ENCODE measurements around the gene MOB3A. TPM values are rescaled to one million over a fixed set of nuclear protein-coding genes. Genes with fewer than 3 reads are reported as not detected.

The MOB3A gene
- total RNA-seq, 1 donor, result 36.7 TPM

GRCh38 chr19:2084993-2085720 is 11.0 kb downstream of the MOB3A start:
- DNase-seq (ENCODE audit: low read depth), result peak; percentile 43
- no peak for TF ChIP-seq CTCF (IDR thresholded peaks at IDR 0.05; ENCODE audit: insufficient read depth, low read depth, low read length)
- H3K4me3 ChIP-seq (ENCODE audit: low read depth, low read length), result no peak overlapping the region

GRCh38 chr19:2083174-2083854 is 12.8 kb downstream of the MOB3A start:
- TF ChIP-seq CTCF (IDR thresholded peaks at IDR 0.05; ENCODE audit: insufficient read depth, low read depth, low read length), result no peak
- H3K4me3 ChIP-seq (ENCODE audit: low read depth, low read length), result no peak overlapping the region
- no peak for DNase-seq (ENCODE audit: low read depth)

GRCh38 chr19:2081873-2082810 is 14.0 kb downstream of the MOB3A start:
- no peak for TF ChIP-seq CTCF (IDR thresholded peaks at IDR 0.05; ENCODE audit: insufficient read depth, low read depth, low read length)
- DNase-seq (ENCODE audit: low read depth), result no peak
- no peak overlapping the region for H3K4me3 ChIP-seq (ENCODE audit: low read depth, low read length)

- no peak for TF ChIP-seq CTCF (IDR thresholded peaks at IDR 0.05; ENCODE audit: insufficient read depth, low read depth, low read length)
- DNase-seq (ENCODE audit: low read depth), result no peak
- no peak overlapping the region for H3K4me3 ChIP-seq (ENCODE audit: low read depth, low read length)
Observed at GRCh38 chr19:2080336-2080988, 15.7 kb downstream of the MOB3A start.

- TF ChIP-seq CTCF (IDR thresholded peaks at IDR 0.05; ENCODE audit: insufficient read depth, low read depth, low read length), result no peak
- no peak overlapping the region for H3K4me3 ChIP-seq (ENCODE audit: low read depth, low read length)
- no peak for DNase-seq (ENCODE audit: low read depth)
Observed at GRCh38 chr19:2079865-2080301, 16.2 kb downstream of the MOB3A start.

Data from fibroblast of villous mesenchyme (primary cell).